ENCODE data around the gene KRT72.

DNA sequence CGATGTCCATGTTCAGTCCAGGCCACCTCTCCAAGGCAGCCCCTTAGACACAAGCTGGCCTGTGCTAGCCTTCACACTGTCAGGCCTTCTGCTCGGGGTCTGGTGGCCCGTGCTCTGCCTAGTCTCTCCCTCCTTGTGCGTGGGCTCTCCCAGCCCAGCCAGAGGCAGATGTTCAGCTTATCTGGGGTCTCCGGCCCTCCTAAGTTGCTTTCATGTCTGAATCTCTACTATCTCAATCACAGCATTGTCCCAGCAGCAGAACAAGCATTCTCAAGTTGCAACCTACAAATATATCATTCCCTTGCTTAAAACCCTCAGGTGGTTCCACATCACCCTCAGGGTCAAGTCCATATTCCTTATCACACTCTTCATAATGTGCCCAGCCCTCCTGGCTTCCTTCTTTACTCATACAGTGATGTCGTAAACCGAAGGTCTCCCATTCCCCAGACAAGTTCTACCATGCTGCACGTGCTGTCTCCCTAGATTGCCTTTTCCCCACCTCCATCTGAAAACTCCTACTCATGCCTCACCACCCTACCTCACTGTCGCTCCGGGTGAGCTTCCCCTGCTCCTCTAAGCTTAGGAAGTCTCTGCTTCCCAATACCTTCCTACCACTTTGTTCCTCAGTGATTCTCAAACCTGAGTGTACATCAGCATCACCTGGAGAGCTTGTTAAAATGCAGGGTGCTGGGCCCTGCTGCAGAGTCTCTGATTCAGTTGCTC lies 15.6 kb upstream of the KRT72 start:
- TF ChIP-seq POLR2A (IDR thresholded peaks at IDR 0.05; ENCODE audit: low read length) (no peak), GATA1 (IDR thresholded peaks at IDR 0.05; ENCODE audit: low read depth, low read length) (no peak)
